Stimulated activated CD4-positive, alpha-beta T cell treated with anti-CD3 and anti-CD28 coated beads, Interleukin-2, amount 100 ng/mL, for 24 hours (primary cell): ENCODE data around the gene TRIM58.

ENCODE experiments used
- DNase-seq, 2 donors: peaks; one replicate each; pipeline ENCODE4 v3.0.0-alpha.2; 2020

The TRIM58 gene

GRCh38 chr1:247895163-247895637, 38.2 kb downstream of the TRIM58 start, which contains the start of gene OR2W3:
Gene OR2W3, plus strand, starts transcription at chr1:247895587. Its CDS starts 0 bp downstream, at chr1:247895587.
- DNase-seq: no peak

GRCh38 chr1:247895976-247896375, 39.0 kb downstream of the TRIM58 start:
- no peak for DNase-seq

- no peak for DNase-seq
Measured at GRCh38 chr1:247904122-247904521, 47.1 kb downstream of the TRIM58 start.

GRCh38 chr1:247905181-247905580, 48.2 kb downstream of the TRIM58 start:
- DNase-seq: no peak

GRCh38 chr1:247905910-247906503, 49.0 kb downstream of the TRIM58 start:
- no peak for DNase-seq

- peak in 1 of 2 donors; percentile 10 for DNase-seq
Measured at GRCh38 chr1:247906504-247907047, 49.6 kb downstream of the TRIM58 start.

GRCh38 chr1:247908766-247909165, 51.8 kb downstream of the TRIM58 start:
- no peak for DNase-seq

GRCh38 chr1:247913786-247914185, 56.8 kb downstream of the TRIM58 start:
- DNase-seq: no peak

GRCh38 chr1:247914941-247915662, 58.1 kb downstream of the TRIM58 start:
- no peak for DNase-seq

GRCh38 chr1:247919952-247920351, 63.0 kb downstream of the TRIM58 start, which contains the start of gene OR2T8:
Gene OR2T8, plus strand, starts transcription at chr1:247920252. Its CDS starts 766 bp downstream, at chr1:247921018.
- DNase-seq: no peak

- no peak for DNase-seq
Measured at GRCh38 chr1:247923941-247924340, 67.0 kb downstream of the TRIM58 start.

- DNase-seq: no peak
Measured at GRCh38 chr1:247924868-247925267, 67.9 kb downstream of the TRIM58 start, which contains the start of gene OR2AJ1. Gene OR2AJ1, plus strand, starts transcription at chr1:247924889. Its CDS starts 8,880 bp downstream, at chr1:247933769.
